GM23338 (cell line): ENCODE results near the gene ELAVL2. TPM values are rescaled to one million over a fixed set of nuclear protein-coding genes. Genes with fewer than 3 reads are reported as not detected.
A peak's percentile ranks its signal among the peaks of the same experiment; 100 is the strongest.
"Not testable (repeated sequence)": the region's sequence is repeated elsewhere in the genome, so short reads cannot be mapped to it uniquely, and the experiment has no call there.

Experiments
- ATAC-seq: fragments of 200-7000 bp; cut with Tn5 transposase; 3 replicates; pipeline ENCODE4 v1.9.1; 2020
- DNase-seq: peaks from one replicate; pipeline ENCODE4 v3.0.0-alpha.2; 2015; ENCODE audit warnings: low spot score
- H2AFZ ChIP-seq: fragments of 200-600 bp; sonication (generic); 2 replicates; pipeline ENCODE4 v1.8.0; 2016; ENCODE audit warnings: antibody characterized with exemption, mild to moderate bottlenecking, moderate library complexity
- H3F3A ChIP-seq: fragments of 200-600 bp; sonication (generic); replicated peaks from 2 replicates; pipeline ENCODE4 v1.8.0; 2017; ENCODE audit warnings: antibody characterized with exemption, mixed run types, low read depth
- H3K27ac ChIP-seq: fragments of 200-600 bp; sonication (generic); 2 replicates; pipeline ENCODE4 v1.6.1; 2016; ENCODE audit warnings: low read depth
- H3K27me3 ChIP-seq: fragments of 200-600 bp; sonication (generic); 2 replicates; pipeline ENCODE4 v1.8.0; 2016; ENCODE audit warnings: mild to moderate bottlenecking, mixed run types, moderate library complexity; ENCODE audit not compliant: insufficient read depth
- H3K36me3 ChIP-seq: fragments of 200-600 bp; sonication (generic); 2 replicates; pipeline ENCODE4 v1.8.0; 2016; ENCODE audit warnings: mild to moderate bottlenecking; ENCODE audit not compliant: insufficient read depth
- H3K4me1 ChIP-seq: fragments of 200-600 bp; sonication (generic); 2 replicates; pipeline ENCODE4 v1.8.0; 2016; ENCODE audit warnings: mild to moderate bottlenecking, moderate library complexity; ENCODE audit not compliant: insufficient read depth
- H3K4me2 ChIP-seq: fragments of 200-600 bp; sonication (generic); 2 replicates; pipeline ENCODE4 v1.7.1; 2017; ENCODE audit warnings: mixed run types
- H3K4me3 ChIP-seq: fragments of 200-600 bp; sonication (generic); 2 replicates; pipeline ENCODE4 v1.6.1; 2016; ENCODE audit warnings: mixed run types
- H3K79me2 ChIP-seq: fragments of 200-600 bp; sonication (generic); replicated peaks from 2 replicates; pipeline ENCODE4 v1.8.0; 2017; ENCODE audit warnings: mild to moderate bottlenecking; ENCODE audit not compliant: insufficient read depth
- H3K9me2 ChIP-seq: fragments of 200-600 bp; sonication (generic); 2 replicates; pipeline ENCODE4 v1.8.0; 2017; ENCODE audit not compliant: insufficient read depth
- H4K20me1 ChIP-seq: fragments of 200-600 bp; sonication (generic); replicated peaks from 2 replicates; pipeline ENCODE4 v1.8.0; 2017; ENCODE audit warnings: mild to moderate bottlenecking; ENCODE audit not compliant: insufficient read depth
- H3K27ac Mint-ChIP-seq: 2 replicates; pipeline ENCODE4 v1.8.0; 2020; ENCODE audit warnings: inconsistent platforms, mild to moderate bottlenecking, moderate library complexity, mixed read lengths
- H3K27me3 Mint-ChIP-seq: 3 replicates; pipeline ENCODE4 v1.8.0; 2022; ENCODE audit warnings: low read depth, mild to moderate bottlenecking, moderate library complexity, mixed read lengths, inconsistent platforms; ENCODE audit not compliant: insufficient read depth, poor library complexity
- H3K36me3 Mint-ChIP-seq: 3 replicates; pipeline ENCODE4 v1.8.0; 2021; ENCODE audit warnings: low read depth, mild to moderate bottlenecking, inconsistent platforms, moderate library complexity, mixed read lengths
- H3K4me1 Mint-ChIP-seq: 3 replicates; pipeline ENCODE4 v1.8.0; 2020; ENCODE audit warnings: mild to moderate bottlenecking, inconsistent platforms, mixed read lengths
- H3K4me3 Mint-ChIP-seq: 3 replicates; pipeline ENCODE4 v1.8.0; 2021; ENCODE audit warnings: moderate library complexity, mild to moderate bottlenecking, inconsistent platforms, mixed read lengths
- H3K9me3 Mint-ChIP-seq: 3 replicates; pipeline ENCODE4 v1.8.0; 2020; ENCODE audit warnings: moderate library complexity, mild to moderate bottlenecking, inconsistent platforms, mixed read lengths
- CREB1 ChIP-seq: fragments of 250-450 bp; sonication (Bioruptor Pico); IDR thresholded peaks from 2 replicates; pipeline ENCODE4 v1.5.0; 2020; ENCODE audit warnings: low read depth, mild to moderate bottlenecking, moderate library complexity
- CTCF ChIP-seq, 2 experiments: fragments of 200-600 bp in 1 of 2; sonication (generic) in 1 of 2; conservative IDR thresholded peaks; 2 replicates each; pipeline versions ENCODE4 v1.5.1 to v1.6.1; 2016 to 2017; ENCODE audit warnings: antibody characterized with exemption in 2 of 2, low read depth in 2 of 2, mild to moderate bottlenecking in 2 of 2, moderate library complexity in 1 of 2
- EZH2 ChIP-seq: fragments of 200-600 bp; sonication (generic); IDR thresholded peaks from one replicate; pipeline ENCODE4 v1.8.0; 2017; ENCODE audit warnings: antibody characterized with exemption, mild to moderate bottlenecking, low read depth; ENCODE audit not compliant: unreplicated experiment
- EZH2phosphoT487 ChIP-seq: fragments of 200-600 bp; sonication (generic); IDR thresholded peaks from one replicate; pipeline ENCODE4 v1.8.1; 2018; ENCODE audit warnings: antibody characterized with exemption; ENCODE audit not compliant: unreplicated experiment
- JUNB ChIP-seq: IDR thresholded peaks from one replicate; pipeline ENCODE4 v1.6.1; 2016; ENCODE audit warnings: antibody characterized with exemption; ENCODE audit not compliant: unreplicated experiment
- NANOG ChIP-seq: IDR thresholded peaks from 2 replicates; pipeline ENCODE4 v1.6.1; 2016; ENCODE audit warnings: antibody characterized with exemption, borderline replicate concordance
- POLR2AphosphoS5 ChIP-seq: IDR thresholded peaks from 2 replicates; pipeline ENCODE4 v1.6.1; 2016; ENCODE audit warnings: antibody characterized with exemption, low read depth
- REST ChIP-seq: IDR thresholded peaks from one replicate; pipeline ENCODE4 v1.6.1; 2018; ENCODE audit warnings: antibody characterized with exemption; ENCODE audit not compliant: unreplicated experiment
- STAT1 ChIP-seq: IDR thresholded peaks from one replicate; pipeline ENCODE4 v1.6.1; 2016; ENCODE audit warnings: antibody characterized with exemption; ENCODE audit not compliant: unreplicated experiment
- ZNF114 ChIP-seq: fragments of 250-450 bp; sonication (Bioruptor Pico); IDR thresholded peaks from 2 replicates; pipeline ENCODE4 v1.5.0; 2020; ENCODE audit warnings: mild to moderate bottlenecking, moderate library complexity
- ZNF331 ChIP-seq: fragments of 250-450 bp; sonication (Bioruptor Pico); IDR thresholded peaks from 2 replicates; pipeline ENCODE4 v1.5.0; 2020; ENCODE audit warnings: low read depth, mild to moderate bottlenecking, moderate library complexity
- polyA plus RNA-seq: library from polyadenylated mRNA; unstranded; fragments of >200 nt; fragmentation: Nextera tagmentation; extraction: Ambion mirVana; gene quantifications from 2 replicates; pipeline ENCODE4 v1.2.1, GENCODE V29; 2016
- total RNA-seq: library from RNA; depleted of rRNA; stranded (reverse); fragments of >200 nt; shearing (Covaris generic); gene quantifications from 2 replicates; pipeline ENCODE4 v1.2.3, GENCODE V29; 2014

ELAVL2 gene
- total and polyA plus RNA-seq, 2 experiments from 2014 or later: 18.6 to 42.4 TPM

- TF ChIP-seq EZH2: no peak
- no peak for TF ChIP-seq JUNB
- TF ChIP-seq POLR2AphosphoS5: no peak
- TF ChIP-seq CTCF (conservative IDR thresholded peaks at IDR 0.05; ENCODE audit: low read depth in 2 of 2): no peak
- no peak for TF ChIP-seq ZNF114
- no peak for TF ChIP-seq EZH2phosphoT487
- TF ChIP-seq CREB1 (CRISPR knock-in tag): no peak
- TF ChIP-seq ZNF331 (CRISPR knock-in tag): no peak
- TF ChIP-seq STAT1: no peak
- no peak for TF ChIP-seq NANOG
- peaks cover 9% of the 10 kb centered on the region for H3K36me3 Mint-ChIP-seq
- no peaks in the 10 kb centered on the region for H3K9me2 ChIP-seq
- H3K4me3 Mint-ChIP-seq: no peak overlapping the region
- H3K36me3 ChIP-seq: no peaks in the 10 kb centered on the region
- H3K27ac Mint-ChIP-seq: no peak overlapping the region
- no peaks in the 10 kb centered on the region for H3K27me3 ChIP-seq
- H3K79me2 ChIP-seq: peaks cover 99% of the 10 kb centered on the region
- H2AFZ ChIP-seq: no peak overlapping the region
- no peak overlapping the region for H3K4me3 ChIP-seq
- H3K4me2 ChIP-seq: no peak overlapping the region
- H3K9me3 Mint-ChIP-seq: no peaks in the 10 kb centered on the region; the same call in 2 of the 3 replicates
- ATAC-seq: no peak
- H3K4me1 ChIP-seq: peaks cover 49% of the 10 kb centered on the region
- peaks cover 3% of the 10 kb centered on the region for H3K27me3 Mint-ChIP-seq
- H3K27ac ChIP-seq: no peak overlapping the region
- H4K20me1 ChIP-seq: peaks cover 21% of the 10 kb centered on the region
- H3F3A ChIP-seq: no peaks in the 10 kb centered on the region
- H3K4me1 Mint-ChIP-seq: peaks cover 63% of the 10 kb centered on the region
- no peak for DNase-seq
Measured at GRCh38 chr9:23723672-23724071, 102.4 kb downstream of the ELAVL2 start.

- H2AFZ ChIP-seq, H3K27me3 Mint-ChIP-seq, DNase-seq, H3K4me2 ChIP-seq, H3K4me3 Mint-ChIP-seq, H3K36me3 ChIP-seq, H3K9me2 ChIP-seq, H3K36me3 Mint-ChIP-seq, H3K27me3 ChIP-seq, ATAC-seq, H3K27ac Mint-ChIP-seq, H3K9me3 Mint-ChIP-seq, H3K4me3 ChIP-seq, H3F3A ChIP-seq, H3K27ac ChIP-seq: not testable (repeated sequence)
- peaks cover 56% of the 10 kb centered on the region for H3K4me1 ChIP-seq
- peaks cover 99% of the 10 kb centered on the region for H3K79me2 ChIP-seq
- peaks cover 21% of the 10 kb centered on the region for H4K20me1 ChIP-seq
- peaks cover 64% of the 10 kb centered on the region for H3K4me1 Mint-ChIP-seq
Measured at GRCh38 chr9:23723048-23723447, 103.0 kb downstream of the ELAVL2 start.

GRCh38 chr9:23721466-23721865 is 104.6 kb downstream of the ELAVL2 start:
- H3K79me2 ChIP-seq: peaks cover 100% of the 10 kb centered on the region
- H3K4me1 Mint-ChIP-seq: peaks cover 64% of the 10 kb centered on the region
- TF ChIP-seq REST (no peak), ZNF114 (no peak), EZH2 (no peak), EZH2phosphoT487 (no peak), POLR2AphosphoS5 (no peak)
- no peaks in the 10 kb centered on the region for H3K9me2 ChIP-seq
- no peak overlapping the region for H3K27ac ChIP-seq
- no peak overlapping the region for H3K4me3 Mint-ChIP-seq
- no peaks in the 10 kb centered on the region for H3F3A ChIP-seq
- peaks cover 9% of the 10 kb centered on the region for H3K36me3 Mint-ChIP-seq
- no peak overlapping the region for H2AFZ ChIP-seq
- peak overlapping the region; percentile 14; the same call in 1 of the 2 replicates for H3K4me2 ChIP-seq
- no peak overlapping the region for H3K4me3 ChIP-seq
- no peaks in the 10 kb centered on the region for H3K27me3 ChIP-seq
- no peaks in the 10 kb centered on the region for H3K27me3 Mint-ChIP-seq
- ATAC-seq (no peak), DNase-seq (no peak)
- H3K9me3 Mint-ChIP-seq: no peaks in the 10 kb centered on the region; the same call in 2 of the 3 replicates
- H3K27ac Mint-ChIP-seq: no peak overlapping the region
- no peaks in the 10 kb centered on the region for H3K36me3 ChIP-seq
- H4K20me1 ChIP-seq: peaks cover 14% of the 10 kb centered on the region
- peaks cover 61% of the 10 kb centered on the region for H3K4me1 ChIP-seq
